D721Med (cell line): ENCODE data around the gene PRKD1.

ENCODE experiments used
- DNase-seq: peaks from one replicate; pipeline ENCODE4 v3.0.0; 2011; ENCODE audit warnings: low spot score; ENCODE audit not compliant: insufficient read length
- FAIRE-seq: peaks from 2 replicates; lab custom pipeline; 2011; peaks lifted over from hg19 to GRCh38; lab: Jason Lieb, UNC
- TF ChIP-seq, protein P1 (sequence below): IDR thresholded peaks from 2 replicates; pipeline ENCODE4 v1.5.1; 2012; ENCODE audit warnings: mild to moderate bottlenecking, control low read depth; ENCODE audit not compliant: insufficient read depth; ENCODE audit errors: missing control alignments

Gene PRKD1

GRCh38 chr14:29528889-29529288 is 398.8 kb downstream of the PRKD1 start:
- DNase-seq = no peak
- FAIRE-seq = no peak
- TF ChIP-seq, protein P1, sequence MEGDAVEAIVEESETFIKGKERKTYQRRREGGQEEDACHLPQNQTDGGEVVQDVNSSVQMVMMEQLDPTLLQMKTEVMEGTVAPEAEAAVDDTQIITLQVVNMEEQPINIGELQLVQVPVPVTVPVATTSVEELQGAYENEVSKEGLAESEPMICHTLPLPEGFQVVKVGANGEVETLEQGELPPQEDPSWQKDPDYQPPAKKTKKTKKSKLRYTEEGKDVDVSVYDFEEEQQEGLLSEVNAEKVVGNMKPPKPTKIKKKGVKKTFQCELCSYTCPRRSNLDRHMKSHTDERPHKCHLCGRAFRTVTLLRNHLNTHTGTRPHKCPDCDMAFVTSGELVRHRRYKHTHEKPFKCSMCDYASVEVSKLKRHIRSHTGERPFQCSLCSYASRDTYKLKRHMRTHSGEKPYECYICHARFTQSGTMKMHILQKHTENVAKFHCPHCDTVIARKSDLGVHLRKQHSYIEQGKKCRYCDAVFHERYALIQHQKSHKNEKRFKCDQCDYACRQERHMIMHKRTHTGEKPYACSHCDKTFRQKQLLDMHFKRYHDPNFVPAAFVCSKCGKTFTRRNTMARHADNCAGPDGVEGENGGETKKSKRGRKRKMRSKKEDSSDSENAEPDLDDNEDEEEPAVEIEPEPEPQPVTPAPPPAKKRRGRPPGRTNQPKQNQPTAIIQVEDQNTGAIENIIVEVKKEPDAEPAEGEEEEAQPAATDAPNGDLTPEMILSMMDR = no peak

DNA sequence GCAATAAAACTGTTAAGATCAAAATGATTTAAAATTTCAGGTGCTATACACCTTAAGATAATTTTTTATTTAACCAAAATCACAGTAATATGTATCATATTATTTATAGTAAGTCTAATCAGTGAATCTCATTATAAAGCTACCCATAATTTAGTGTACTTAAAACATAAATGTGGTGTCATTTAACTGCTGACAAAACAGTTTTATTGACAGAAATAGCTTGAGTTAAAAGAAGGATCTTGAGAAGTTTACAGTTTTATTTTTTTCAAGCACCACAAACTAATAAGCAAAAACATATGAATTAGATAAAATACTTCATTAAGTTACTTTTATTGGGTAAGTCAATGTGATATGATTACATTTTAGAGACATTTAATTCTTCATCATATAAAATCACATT is 400.4 kb downstream of the PRKD1 start:
- FAIRE-seq (no peak), DNase-seq (no peak)
- TF ChIP-seq, protein P1 = no peak
